ENCODE measurements around the gene TEAD1.

GRCh38 chr11:12755510-12756453, 81.6 kb downstream of the TEAD1 start:
- TF ChIP-seq, protein P1, sequence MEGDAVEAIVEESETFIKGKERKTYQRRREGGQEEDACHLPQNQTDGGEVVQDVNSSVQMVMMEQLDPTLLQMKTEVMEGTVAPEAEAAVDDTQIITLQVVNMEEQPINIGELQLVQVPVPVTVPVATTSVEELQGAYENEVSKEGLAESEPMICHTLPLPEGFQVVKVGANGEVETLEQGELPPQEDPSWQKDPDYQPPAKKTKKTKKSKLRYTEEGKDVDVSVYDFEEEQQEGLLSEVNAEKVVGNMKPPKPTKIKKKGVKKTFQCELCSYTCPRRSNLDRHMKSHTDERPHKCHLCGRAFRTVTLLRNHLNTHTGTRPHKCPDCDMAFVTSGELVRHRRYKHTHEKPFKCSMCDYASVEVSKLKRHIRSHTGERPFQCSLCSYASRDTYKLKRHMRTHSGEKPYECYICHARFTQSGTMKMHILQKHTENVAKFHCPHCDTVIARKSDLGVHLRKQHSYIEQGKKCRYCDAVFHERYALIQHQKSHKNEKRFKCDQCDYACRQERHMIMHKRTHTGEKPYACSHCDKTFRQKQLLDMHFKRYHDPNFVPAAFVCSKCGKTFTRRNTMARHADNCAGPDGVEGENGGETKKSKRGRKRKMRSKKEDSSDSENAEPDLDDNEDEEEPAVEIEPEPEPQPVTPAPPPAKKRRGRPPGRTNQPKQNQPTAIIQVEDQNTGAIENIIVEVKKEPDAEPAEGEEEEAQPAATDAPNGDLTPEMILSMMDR (IDR thresholded peaks at IDR 0.05; ENCODE audit: poor library complexity, severe bottlenecking): no peak
- TF ChIP-seq MXI1 (conservative IDR thresholded peaks at IDR 0.05; ENCODE audit: poor library complexity, severe bottlenecking) (no peak), EP300 (conservative IDR thresholded peaks at IDR 0.05; ENCODE audit: poor library complexity, severe bottlenecking) (no peak), POLR2AphosphoS5 (IDR thresholded peaks at IDR 0.05) (peak; percentile 15)

All from neural cell (in vitro differentiated cells).